HEK293 (cell line): ENCODE data around the gene STPG2.

Experiments used
- CTCF ChIP-seq: fragments of 450-650 bp; formaldehyde crosslinking; IDR thresholded peaks from 2 replicates; pipeline ENCODE4 v1.5.1; 2016; ENCODE audit warnings: missing biosample characterization, missing genetic modification characterization
- ZNF555 ChIP-seq: fragments of 450-650 bp; formaldehyde crosslinking; conservative IDR thresholded peaks from 2 replicates; pipeline ENCODE4 v1.5.1; 2017; ENCODE audit warnings: missing biosample characterization, mild to moderate bottlenecking, missing genetic modification characterization, inconsistent platforms
- ZNF585B ChIP-seq: fragments of 450-650 bp; formaldehyde crosslinking; IDR thresholded peaks from 2 replicates; pipeline ENCODE4 v1.5.1; 2016; ENCODE audit warnings: missing biosample characterization, missing genetic modification characterization
- ZNF747 ChIP-seq: fragments of 450-650 bp; formaldehyde crosslinking; IDR thresholded peaks from 2 replicates; pipeline ENCODE4 v1.5.1; 2016; ENCODE audit warnings: missing biosample characterization, missing genetic modification characterization
- TF ChIP-seq, protein P1 (sequence below): fragments of 450-650 bp; formaldehyde crosslinking; IDR thresholded peaks from 2 replicates; pipeline ENCODE4 v1.5.0; 2017; ENCODE audit warnings: missing biosample characterization, missing genetic modification characterization, borderline replicate concordance

GRCh38 chr4:97759785-97760184 lies 383.5 kb downstream of the STPG2 start:
- no peak for TF ChIP-seq ZNF747
- TF ChIP-seq ZNF585B (tag by site-specific recombination) = no peak
- TF ChIP-seq, protein P1, sequence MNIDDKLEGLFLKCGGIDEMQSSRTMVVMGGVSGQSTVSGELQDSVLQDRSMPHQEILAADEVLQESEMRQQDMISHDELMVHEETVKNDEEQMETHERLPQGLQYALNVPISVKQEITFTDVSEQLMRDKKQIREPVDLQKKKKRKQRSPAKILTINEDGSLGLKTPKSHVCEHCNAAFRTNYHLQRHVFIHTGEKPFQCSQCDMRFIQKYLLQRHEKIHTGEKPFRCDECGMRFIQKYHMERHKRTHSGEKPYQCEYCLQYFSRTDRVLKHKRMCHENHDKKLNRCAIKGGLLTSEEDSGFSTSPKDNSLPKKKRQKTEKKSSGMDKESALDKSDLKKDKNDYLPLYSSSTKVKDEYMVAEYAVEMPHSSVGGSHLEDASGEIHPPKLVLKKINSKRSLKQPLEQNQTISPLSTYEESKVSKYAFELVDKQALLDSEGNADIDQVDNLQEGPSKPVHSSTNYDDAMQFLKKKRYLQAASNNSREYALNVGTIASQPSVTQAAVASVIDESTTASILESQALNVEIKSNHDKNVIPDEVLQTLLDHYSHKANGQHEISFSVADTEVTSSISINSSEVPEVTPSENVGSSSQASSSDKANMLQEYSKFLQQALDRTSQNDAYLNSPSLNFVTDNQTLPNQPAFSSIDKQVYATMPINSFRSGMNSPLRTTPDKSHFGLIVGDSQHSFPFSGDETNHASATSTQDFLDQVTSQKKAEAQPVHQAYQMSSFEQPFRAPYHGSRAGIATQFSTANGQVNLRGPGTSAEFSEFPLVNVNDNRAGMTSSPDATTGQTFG (tag by site-specific recombination) = no peak
- TF ChIP-seq CTCF (tag by site-specific recombination) = no peak
- TF ChIP-seq ZNF555 = no peak
